ENCODE results near the gene NF1.

The NF1 gene

DNA sequence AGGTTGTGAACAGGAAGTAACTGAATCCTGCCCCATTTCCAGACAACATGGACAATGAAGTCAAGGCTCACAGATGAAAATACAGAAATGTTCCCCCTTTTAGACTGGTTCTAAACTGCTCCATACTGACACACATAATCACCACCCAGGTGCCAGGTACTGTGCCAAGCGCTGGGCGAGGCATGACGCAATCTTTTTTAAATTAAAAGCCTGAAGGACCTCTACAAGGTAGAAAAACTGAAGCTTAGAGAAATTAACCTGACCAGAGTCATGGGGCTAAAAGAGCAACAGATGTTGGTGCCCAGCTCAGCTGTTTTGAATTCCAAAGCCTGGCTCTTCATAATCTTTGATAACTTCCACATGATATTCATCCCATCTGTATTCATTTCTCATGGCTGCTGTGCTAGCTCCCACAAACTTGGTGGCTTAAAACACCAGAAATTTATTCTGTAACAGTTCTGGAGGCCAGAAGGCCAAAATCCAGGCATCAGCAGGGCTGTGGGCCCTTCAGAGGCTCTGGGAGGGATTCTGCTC is 291.8 kb downstream of the NF1 start:
- no peak for DNase-seq (ENCODE audit: low spot score)

DNA sequence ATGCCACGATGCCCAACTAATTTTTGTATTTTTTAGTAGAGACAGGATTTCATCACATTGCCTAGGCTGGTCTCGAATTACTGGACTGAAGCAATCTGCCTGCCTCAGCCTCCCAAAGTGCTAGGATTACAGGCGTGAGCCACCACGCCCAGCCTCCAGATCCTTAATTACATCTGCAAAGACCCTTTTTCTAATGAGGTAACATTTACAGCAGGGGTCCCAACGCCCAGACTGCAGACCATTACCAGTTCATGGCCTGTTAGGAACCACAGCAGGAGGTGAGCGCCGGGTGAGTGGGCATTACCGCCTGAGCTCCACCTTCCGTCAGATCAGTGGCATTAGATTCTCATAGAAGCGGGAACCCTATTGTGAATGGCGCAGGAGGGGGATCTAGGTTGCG is 292.7 kb downstream of the NF1 start:
- no peak for DNase-seq (ENCODE audit: low spot score)

DNA sequence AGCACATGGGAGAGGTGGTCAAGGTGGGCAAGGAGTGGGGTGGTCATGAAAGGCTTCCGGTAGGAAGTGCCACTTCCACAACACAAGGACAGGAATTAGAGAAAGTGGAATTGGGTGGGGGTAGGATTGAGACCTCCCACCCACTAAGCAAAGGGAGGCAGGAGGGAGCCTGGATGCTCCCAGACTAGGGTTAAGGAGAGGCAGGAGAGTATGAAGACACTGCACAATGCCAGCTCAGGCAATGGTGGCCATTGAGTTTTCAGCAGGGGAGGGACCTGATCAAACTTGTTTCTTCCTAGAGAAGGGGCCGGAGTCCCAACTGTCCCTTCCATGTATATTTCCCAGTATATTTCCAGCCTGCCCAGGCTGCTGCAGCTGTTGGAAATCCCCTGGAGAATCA is 293.6 kb downstream of the NF1 start:
- DNase-seq (ENCODE audit: low spot score), result no peak

DNA sequence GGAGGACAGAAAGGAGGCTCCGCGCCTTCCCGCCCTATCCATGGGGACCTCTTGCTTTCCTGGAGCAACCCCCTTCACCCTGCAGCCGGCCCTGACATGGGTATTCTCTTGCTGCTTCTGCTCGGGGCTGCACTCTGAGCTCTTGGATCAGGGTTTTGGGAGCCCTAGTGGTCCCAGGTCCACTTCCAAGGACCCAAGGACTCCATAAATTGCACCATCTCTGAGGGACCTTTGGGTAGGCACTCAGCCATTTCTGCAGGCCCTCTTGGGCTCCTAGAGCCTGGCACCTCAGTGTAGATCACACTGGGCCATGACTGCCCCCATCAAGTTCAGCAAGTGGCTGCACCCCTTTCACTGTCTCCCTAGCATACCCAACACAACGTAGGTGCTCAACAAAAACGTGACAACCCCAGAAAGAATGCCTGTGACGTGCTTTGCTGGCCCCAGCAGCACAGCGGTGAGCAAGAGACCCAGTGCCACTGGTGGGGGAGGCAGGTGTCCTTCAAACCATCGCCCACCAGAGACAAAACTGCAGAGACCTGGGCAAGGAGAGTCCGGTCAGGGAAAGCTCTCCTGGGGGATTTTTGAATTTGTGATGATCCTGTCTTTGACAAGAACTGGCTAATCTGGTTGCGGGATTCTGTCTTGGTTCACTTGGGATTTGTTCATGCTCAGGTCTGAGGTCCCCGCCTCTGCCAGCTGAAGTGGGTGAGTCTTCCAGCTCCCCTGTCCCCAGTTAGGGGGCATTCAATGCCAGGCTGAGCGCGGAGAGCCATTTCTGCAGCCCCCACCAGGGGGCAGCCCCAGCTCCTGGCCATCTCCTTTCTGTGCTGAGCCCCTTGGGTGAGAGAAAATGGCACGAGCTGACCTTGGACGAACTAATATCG is 294.2 kb downstream of the NF1 start:
- DNase-seq (ENCODE audit: low spot score), result peak; percentile 59

DNA sequence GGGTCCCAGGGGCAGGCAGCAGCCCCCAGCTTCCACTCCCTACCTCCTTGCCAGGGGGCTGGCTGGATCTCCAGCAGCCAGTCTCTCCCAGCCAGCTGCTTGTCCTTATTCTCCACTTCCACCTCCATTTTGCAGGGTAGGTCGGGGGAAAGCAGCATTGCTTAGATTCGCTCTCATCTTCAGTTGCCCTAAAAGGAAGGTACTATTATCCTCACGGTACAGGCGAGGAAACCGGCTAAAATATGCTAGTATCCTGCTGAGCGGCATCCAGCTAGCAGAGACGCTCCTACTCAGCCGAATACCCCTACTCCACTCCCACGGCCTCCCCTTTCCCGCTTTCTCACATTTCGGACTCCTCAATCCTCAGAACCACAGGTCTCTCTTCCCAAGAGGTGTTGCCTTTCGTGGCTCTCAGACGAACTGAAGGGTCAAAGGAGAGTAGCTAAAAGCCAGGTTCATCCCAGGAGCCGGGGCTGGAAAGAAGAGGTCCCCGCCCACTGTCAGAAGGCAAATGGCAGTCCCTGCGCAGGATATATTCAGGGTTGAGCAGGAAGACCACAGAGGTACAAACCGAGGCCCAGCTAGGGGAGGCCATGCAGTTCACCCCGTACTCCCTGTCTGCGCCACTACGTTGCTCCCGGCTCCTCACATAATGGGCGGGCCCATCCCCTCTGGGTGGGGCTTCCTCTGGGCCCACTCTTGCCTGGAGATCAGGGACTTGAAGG is 295.0 kb downstream of the NF1 start:
- no peak for DNase-seq (ENCODE audit: low spot score)

DNA sequence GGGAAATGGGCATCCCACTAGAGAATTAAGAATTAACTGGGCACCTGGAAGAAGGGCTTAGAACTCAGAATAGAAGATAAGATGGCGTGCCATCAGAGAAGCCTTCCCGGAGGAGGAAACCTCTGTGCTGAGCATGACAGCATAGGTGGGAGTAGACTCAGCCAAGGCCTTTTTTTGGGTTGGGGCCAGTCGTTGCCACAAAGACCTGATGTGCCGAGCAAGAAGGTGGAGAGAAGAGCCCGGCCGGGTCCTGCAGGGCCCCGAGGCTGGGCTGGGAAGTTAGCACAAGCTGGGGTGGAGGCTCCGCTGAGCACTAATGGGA is 295.6 kb downstream of the NF1 start:
- no peak for DNase-seq (ENCODE audit: low spot score)

DNA sequence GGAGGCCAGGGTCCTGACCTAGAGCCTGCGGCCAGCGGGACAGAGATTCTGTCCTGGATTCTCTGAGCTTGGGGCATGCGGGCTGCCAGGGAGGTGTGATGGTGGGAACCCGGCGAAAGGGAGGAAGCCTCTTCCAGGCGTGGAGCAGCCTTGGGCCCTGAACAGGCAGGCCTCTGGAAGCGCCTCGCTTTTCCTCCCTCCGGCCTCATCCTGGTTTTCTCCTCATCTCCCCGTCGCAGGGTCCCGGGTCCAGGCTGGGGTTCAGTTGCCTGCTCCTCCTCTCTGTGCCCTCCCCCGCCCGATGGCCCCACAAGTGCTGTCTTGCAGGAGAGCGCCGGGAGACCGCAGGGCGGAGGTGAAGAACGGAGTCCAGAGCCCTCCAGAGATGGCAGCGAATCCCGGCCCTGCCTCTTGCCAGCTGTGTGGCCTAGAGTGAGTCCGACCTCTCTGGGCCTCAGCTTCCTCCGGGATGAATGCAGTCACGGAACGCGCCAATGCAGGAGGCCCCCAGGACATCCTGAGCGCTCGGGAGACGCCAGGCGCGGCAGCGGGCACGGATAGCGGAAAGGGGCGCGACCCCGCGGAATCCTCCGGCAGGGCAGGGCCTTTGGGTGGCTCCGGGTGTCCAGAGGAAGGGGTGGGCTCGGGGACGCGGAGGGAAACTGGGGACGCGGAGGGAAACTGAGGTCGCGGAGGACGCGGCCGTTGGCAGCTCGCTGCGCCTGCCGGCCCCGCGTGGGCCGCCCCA is 296.1 kb downstream of the NF1 start:
- DNase-seq (ENCODE audit: low spot score), result no peak

DNA sequence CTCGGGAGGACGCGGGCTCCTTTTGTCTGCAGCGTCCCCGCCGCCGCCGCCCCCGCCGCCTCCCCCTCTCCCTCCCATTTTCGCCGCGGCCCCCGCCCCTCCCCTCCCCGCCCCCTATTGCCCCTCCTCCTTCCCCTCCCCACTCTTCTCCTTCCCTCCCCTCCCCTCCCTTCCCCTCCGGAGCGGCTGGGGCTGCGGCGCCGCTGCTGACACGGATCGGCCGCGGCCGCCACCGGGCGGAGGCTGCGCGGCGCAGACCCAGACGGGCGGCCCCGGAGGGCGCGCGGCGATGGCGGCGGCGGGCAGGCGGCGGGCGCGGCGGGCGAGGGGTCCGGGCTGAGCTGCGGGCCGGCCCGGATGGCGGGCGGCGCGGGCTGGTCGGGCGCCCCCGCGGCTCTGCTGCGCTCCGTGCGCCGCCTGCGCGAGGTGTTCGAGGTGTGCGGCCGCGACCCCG is 296.7 kb downstream of the NF1 start, which contains the start of gene RAB11FIP4:
Gene RAB11FIP4, plus strand, starts transcription at position 180 of the 454 bp plus-strand sequence. Its CDS starts 178 bp downstream, at position 358.
- peak; percentile 65 for DNase-seq (ENCODE audit: low spot score)

DNA sequence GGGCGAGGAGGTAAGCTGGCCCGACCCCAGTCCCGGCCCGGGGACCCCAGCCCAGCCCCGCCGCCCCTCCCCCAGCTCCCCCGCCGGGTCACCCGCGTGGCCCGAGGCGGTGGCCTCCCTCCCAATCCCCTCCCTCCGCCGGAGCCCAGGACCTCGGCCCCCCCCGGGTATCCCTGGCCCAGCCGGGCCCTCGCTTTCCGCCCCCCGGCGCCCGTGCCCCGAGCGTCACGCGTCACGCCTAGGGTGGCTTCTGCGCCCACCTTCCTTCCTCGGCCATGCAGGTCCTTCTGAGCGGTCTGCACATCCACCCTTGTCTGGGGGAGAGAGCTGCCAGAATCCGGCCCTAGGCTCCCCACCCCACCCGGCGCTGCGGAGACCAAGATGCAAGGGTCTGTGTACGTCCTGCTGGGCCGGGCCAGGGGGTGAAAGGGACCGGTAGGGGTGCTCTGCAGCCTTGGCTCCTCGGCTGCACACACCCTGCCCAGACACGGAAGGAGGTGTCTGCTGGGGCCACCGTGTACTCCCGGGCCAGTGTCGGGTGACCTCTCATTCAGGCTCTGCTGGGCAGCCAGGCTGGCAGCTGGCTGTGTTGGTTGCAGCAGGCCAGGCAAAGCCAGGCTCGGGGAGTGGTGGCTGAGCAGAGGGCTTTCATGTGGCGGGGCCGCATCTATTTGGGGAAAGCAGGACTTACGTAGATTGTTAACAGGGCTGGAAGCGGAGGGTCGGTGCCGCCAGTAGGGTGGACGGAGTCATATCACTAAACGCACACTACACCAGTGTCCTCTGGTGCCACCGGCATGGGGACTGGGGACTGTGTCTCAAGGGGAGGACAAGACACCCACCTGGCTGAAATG is 297.5 kb downstream of the NF1 start:
- peak; percentile 63 for DNase-seq (ENCODE audit: low spot score)

DNA sequence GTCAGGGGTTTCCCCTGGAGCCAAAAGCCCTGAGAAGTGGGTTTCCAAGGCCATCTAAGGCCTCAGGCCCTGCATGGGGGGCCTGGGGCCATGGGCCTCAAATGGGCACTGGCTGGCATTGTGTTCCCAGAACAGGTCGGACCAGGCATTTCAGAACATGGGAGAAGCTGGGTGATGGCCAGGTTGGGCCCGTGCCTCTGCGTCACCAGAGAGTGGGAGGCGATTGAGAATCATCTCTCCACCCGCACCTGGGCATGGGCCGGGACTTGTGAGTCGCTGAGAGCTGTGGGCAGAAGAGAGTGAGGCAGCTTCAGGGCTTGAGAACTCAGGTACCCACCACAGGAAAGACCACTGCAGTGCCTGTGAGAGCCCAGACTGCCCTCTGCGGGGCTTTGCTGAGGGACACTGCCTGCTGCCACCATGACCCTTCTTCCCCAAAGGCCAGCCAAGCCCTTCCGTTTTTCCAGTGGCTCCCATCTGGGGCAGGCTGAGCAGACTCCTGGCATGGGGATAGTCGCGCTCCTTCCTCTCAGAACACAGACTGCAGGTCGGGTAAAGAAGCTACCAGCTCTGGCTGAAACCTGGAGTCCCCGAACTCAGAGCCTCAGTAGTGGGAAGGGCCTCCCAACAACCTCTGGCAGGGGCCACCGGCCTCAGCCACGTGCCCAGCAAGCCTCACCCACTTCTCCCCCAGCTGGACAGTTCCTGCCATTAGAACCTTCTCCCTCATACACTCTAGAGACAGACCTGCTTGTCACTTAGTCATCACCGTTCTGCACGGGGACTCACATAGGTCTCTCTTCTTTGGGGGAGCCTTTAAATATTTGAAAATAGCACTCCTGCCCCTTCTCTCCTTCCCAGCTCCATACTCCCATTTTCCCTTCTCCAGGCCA is 298.3 kb downstream of the NF1 start:
- DNase-seq (ENCODE audit: low spot score), result no peak

DNA sequence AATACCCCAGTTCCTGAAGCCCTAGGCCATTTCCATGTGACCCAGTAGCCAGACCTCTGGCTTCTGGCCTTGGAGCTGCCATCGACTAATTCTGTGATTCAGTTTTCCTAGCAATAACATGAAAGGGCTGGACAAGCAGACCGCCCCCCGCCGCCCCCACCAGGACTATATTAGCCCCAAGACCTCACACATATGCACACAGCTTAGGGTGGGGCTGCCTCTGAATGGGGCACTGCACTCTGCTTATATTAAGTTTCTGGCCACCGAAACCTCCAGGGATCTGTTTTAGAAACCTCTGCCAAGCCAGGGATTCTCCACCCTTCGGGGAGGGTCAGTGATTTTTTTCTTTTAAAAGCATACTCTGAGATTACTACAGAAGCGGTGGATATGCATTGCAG is 299.0 kb downstream of the NF1 start:
- DNase-seq (ENCODE audit: low spot score), result no peak

DNA sequence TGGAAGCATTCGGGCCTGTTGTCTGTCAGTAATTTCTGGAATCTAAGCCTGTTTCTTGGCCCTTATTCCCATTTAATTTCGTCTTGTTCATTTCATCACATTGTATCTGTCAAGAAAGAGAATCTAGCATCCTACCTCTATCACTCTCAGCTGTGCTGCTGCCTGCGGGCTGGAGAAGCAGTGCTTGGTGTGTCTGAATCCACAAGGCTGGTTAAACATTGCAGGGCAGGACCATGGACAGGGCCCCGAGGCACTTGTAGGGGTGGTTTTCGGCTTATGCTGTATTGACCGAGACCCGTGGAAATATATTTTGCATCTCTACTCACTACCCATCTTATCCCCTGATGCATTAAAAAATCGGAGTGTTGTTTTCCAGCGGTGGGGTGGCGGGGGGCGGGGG is 299.8 kb downstream of the NF1 start:
- peak; percentile 81 for DNase-seq (ENCODE audit: low spot score)

DNA sequence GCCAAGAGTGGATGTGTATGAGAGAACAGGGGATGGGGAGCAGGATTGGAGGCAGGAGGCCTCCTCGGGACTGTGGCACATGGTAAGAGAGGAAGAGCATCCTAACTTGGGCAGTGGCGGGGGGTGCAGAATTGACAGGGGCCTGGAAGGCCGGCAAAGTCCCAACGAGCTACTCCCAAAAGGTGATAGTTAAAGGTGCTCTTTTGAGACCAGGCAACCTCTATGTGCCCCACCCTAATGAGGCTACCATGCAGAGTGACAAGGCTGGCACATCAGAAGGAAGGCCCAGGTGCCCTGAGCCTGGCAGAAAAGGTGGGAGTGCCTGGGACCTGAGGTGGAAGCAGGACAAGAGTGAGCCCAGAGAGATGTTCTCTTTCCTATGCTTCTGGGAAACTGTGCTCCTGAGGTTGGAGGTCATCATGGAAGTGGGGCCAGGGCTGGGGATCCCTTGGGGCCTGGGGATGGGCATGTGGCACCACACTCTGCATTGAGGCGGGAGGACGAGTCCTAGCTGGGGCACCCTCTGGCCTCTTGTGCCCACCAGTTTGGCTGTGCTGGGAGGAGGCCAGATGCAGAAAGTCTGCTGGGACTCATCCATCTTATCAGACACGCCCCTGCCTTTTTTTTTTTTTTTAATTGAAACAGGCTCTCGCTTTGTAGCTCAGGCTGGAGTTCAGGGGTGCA is 302.6 kb downstream of the NF1 start:
- no peak for DNase-seq (ENCODE audit: low spot score)

DNA sequence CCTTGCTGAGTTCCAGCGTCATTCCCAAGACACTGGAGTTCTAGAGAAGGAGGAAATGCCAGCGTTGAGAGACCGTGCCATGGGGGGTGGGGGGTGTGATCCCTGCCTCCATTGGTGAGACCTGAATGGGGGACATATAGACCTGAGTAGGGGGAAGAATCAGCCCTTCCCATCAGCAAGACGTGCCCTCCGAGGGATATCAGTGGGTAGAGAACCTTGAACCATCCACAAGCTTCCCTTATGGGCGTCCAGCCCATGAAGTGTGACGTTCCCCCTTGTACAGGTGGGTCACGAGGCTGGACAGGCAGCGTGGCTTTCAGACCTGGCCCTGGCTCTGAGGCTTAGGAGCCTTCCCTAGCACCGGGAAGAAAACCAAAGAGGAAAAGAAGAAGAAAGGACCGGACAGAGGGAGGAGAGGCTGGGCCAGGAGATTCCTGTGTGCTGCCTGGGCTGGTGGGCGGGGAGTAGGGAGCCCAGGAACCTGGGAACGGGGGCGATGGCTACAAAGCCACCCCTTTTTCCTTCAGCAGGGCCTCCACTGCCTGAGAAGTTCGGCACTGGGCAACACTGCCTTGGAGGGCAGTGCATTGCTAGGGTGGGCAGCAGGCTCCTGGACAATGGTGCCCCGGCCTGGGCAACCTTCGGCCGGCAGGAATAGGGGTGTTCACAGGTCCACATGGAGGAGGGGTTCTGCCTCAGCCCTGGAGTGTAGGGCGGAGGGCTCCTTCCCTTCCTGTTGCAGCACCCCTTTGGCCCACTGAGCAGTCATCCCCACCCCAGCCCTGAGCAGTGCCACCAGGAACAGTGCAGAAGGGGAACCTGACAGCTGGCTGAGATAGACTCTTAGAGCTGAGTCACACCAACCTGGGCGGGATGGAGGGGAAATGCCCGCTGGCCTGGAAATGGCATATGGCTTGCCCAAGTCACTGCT is 303.9 kb downstream of the NF1 start:
- DNase-seq (ENCODE audit: low spot score), result no peak

DNA sequence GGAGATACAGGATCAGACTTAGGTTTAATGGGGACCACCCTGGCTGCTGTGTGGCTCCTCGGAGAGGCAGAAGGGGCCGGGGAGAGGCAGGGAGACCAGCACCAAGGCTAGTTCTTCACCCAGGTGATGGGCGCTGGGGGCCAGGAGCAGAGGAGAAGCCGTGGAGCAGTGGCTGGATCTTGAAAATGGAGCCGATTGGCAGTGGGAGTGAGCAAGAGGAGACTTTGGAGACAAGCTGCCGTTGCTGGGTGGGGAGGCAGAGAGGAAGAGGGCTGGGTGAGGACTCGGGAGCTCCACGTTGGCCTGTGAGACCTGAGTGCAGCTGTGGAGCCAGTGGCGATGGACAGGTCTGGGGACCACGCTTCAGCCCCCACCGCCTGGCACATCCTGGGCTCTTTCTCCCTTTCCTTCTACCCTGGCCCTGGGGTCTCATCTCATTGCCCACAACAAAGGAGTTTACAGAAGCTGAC is 305.7 kb downstream of the NF1 start:
- DNase-seq (ENCODE audit: low spot score), result no peak

DNA sequence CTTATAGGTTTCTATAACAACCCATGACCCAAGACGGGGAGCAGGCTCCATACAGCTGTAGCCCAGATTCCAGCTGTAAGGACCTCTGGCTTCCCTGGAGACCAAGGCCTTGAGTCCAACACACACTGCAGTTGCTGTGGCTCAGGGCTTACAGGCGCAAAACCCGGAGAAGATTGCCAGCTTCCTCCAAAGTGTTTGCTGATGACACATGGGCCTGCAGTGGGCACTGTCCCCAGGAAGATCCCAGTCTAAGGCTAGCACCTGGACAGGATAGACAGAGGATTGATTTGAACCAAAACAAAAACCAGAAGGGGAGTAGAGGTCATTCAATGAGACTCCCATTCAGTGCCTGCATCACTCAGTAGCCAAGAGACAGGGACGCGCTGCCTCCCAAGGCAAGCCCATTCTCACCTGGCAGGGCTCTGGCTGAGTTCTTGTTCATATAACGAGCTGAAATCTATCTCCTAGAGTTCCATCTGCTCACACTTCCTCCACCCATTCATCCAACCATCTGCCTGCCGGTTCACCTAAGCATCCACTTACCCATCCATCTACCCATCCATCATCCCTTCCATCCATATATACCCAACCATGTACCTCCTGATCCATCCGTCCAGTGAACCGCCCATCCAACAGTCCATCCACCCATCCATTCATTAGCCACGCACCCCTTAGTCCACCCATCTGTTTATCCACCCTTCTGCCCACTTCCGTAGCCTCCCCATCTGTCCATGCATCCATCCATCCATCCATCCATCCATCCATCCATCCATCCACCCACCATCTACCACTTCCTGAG is 306.9 kb downstream of the NF1 start:
- DNase-seq (ENCODE audit: low spot score), result no peak
